ENCODE results near the gene BAIAP2.

GRCh38 chr17:81002013-81002384 lies 33.0 kb upstream of the BAIAP2 start:
- TF ChIP-seq CTCF (IDR thresholded peaks at IDR 0.05) (no peak), POLR2A (IDR thresholded peaks at IDR 0.05) (no peak)

Data from thyroid gland (tissue), 4 donors.